Measurements from ENCODE around the gene MAPK8IP3. TPM values are rescaled to one million over a fixed set of nuclear protein-coding genes. Genes with fewer than 3 reads are reported as not detected.

MAPK8IP3 gene
- polyA plus RNA-seq, 2 donors: 21.6 to 73.8 TPM

DNA sequence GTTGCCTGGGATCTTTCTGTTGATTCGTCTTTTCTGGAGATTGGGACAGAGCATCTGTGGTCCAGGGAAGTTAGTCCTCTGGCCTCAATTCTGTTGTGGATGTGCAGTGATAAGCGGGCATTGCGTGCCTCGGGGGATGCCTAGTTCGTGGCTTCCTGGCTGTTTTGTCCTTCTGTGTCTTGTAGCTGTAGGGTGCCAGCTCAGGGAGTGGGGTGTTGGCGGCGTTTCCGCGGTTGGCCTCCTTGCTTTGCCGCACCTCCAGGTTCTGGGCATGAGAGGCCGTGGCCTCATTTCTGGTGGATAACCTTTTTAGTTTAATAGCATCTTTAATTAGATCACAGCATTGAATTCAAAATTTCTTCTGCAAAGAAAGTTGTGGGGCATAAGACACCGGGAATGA, 29.3 kb upstream of the MAPK8IP3 start:
- Histone ChIP-seq H3K4me3 (ENCODE audit: low read depth in 1 of 2, low read length in 2 of 2) (no peak overlapping the region), H3K9me3 (ENCODE audit: control insufficient read depth in 2 of 2, insufficient read depth in 1 of 2, low read depth in 1 of 2, low read length in 1 of 2) (no peaks in the 10 kb centered on the region), H3K27me3 (ENCODE audit: control insufficient read depth in 1 of 2, insufficient read depth in 2 of 2, low read length in 2 of 2) (no peaks in the 10 kb centered on the region), H3K4me1 (ENCODE audit: control insufficient read depth in 2 of 2, insufficient read depth in 2 of 2, low read length in 1 of 2) (peaks cover 2 to 3% of the 10 kb centered on the region in 2 donors), H3K36me3 (ENCODE audit: control insufficient read depth in 2 of 2, insufficient read depth in 2 of 2, low read length in 1 of 2) (peaks cover 7 to 35% of the 10 kb centered on the region in 2 donors), H3K27ac (ENCODE audit: low read depth in 2 of 2, low read length in 1 of 2) (no peak overlapping the region)
- 89 to 93% methylated on average over 12 of the region's 12 CpGs for WGBS, 2 donors

- H3K4me1 ChIP-seq (ENCODE audit: control insufficient read depth in 2 of 2, insufficient read depth in 2 of 2, low read length in 1 of 2): peaks cover 2 to 3% of the 10 kb centered on the region in 2 donors
- WGBS, 2 donors: 85 to 87% methylated on average over 18 of the region's 18 CpGs
- no peaks in the 10 kb centered on the region for H3K27me3 ChIP-seq (ENCODE audit: control insufficient read depth in 1 of 2, insufficient read depth in 2 of 2, low read length in 2 of 2)
- peak overlapping the region in 1 of 2 donors; percentile 16 for H3K27ac ChIP-seq (ENCODE audit: low read depth in 2 of 2, low read length in 1 of 2)
- H3K9me3 ChIP-seq (ENCODE audit: control insufficient read depth in 2 of 2, insufficient read depth in 1 of 2, low read depth in 1 of 2, low read length in 1 of 2): no peaks in the 10 kb centered on the region
- no peak overlapping the region for H3K4me3 ChIP-seq (ENCODE audit: low read depth in 1 of 2, low read length in 2 of 2)
- peaks cover 6 to 29% of the 10 kb centered on the region in 2 donors for H3K36me3 ChIP-seq (ENCODE audit: control insufficient read depth in 2 of 2, insufficient read depth in 2 of 2, low read length in 1 of 2)
Observed at GRCh38 chr16:1677339-1677738, 28.7 kb upstream of the MAPK8IP3 start.

- 0 to 1% methylated on average over 44 to 79 of the region's 79 CpGs for WGBS, 2 donors
- Histone ChIP-seq H3K27me3 (ENCODE audit: control insufficient read depth in 1 of 2, insufficient read depth in 2 of 2, low read length in 2 of 2) (no peaks in the 10 kb centered on the region), H3K9me3 (ENCODE audit: control insufficient read depth in 2 of 2, insufficient read depth in 1 of 2, low read depth in 1 of 2, low read length in 1 of 2) (no peaks in the 10 kb centered on the region), H3K4me1 (ENCODE audit: control insufficient read depth in 2 of 2, insufficient read depth in 2 of 2, low read length in 1 of 2) (peaks cover 2 to 3% of the 10 kb centered on the region in 2 donors), H3K36me3 (ENCODE audit: control insufficient read depth in 2 of 2, insufficient read depth in 2 of 2, low read length in 1 of 2) (peaks cover 6 to 23% of the 10 kb centered on the region in 2 donors), H3K27ac (ENCODE audit: low read depth in 2 of 2, low read length in 1 of 2) (peak within 1 kb of the TSS; percentile 76 to 82), H3K4me3 (ENCODE audit: low read depth in 1 of 2, low read length in 2 of 2) (peak within 1 kb of the TSS; percentile 60 to 80)
Observed at GRCh38 chr16:1677942-1678499, 28.0 kb upstream of the MAPK8IP3 start, which contains the start of gene JPT2. Gene JPT2, plus strand, starts transcription at chr16:1678279. Its CDS starts 34 bp downstream, at chr16:1678313.

DNA sequence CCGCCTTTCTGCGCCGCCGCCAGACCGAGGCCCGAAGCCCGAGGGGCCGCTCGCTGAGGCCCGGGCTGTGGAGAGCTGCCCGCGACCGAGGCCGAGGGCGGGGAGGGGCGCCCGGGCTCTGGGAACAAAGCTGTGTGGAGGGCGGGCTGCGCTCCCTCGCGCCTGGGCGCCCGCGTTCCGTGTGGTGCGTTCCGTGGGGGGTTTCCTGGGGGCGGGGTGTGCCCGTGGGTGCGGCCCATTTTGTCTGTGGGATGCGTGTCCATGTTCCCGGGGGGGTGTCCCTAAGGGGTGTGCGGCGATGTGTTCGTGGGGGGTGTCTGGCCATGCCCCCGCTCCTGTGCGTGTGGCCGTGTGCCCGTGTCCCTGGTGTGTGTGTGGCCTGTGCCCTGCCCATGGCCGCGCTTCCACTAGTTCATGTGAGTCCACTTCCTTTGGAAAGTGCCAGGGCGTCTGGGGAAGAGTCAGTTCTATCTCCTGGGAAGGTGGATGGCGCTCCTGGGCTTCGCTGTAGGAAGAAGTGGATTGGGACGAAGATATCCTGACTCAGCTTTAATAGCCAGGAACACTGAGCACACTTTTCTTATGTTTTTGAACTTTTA, 27.4 kb upstream of the MAPK8IP3 start:
- H3K27ac ChIP-seq (ENCODE audit: low read depth in 2 of 2, low read length in 1 of 2): peak overlapping the region; percentile 76 to 82
- WGBS, 2 donors: 1% methylated on average over 45 of the region's 45 CpGs
- H3K4me3 ChIP-seq (ENCODE audit: low read depth in 1 of 2, low read length in 2 of 2): peak overlapping the region; percentile 60 to 80
- H3K9me3 ChIP-seq (ENCODE audit: control insufficient read depth in 2 of 2, insufficient read depth in 1 of 2, low read depth in 1 of 2, low read length in 1 of 2): no peaks in the 10 kb centered on the region
- H3K36me3 ChIP-seq (ENCODE audit: control insufficient read depth in 2 of 2, insufficient read depth in 2 of 2, low read length in 1 of 2): peaks cover 6 to 20% of the 10 kb centered on the region in 2 donors
- H3K4me1 ChIP-seq (ENCODE audit: control insufficient read depth in 2 of 2, insufficient read depth in 2 of 2, low read length in 1 of 2): peaks cover 2 to 3% of the 10 kb centered on the region in 2 donors
- no peaks in the 10 kb centered on the region for H3K27me3 ChIP-seq (ENCODE audit: control insufficient read depth in 1 of 2, insufficient read depth in 2 of 2, low read length in 2 of 2)

DNA sequence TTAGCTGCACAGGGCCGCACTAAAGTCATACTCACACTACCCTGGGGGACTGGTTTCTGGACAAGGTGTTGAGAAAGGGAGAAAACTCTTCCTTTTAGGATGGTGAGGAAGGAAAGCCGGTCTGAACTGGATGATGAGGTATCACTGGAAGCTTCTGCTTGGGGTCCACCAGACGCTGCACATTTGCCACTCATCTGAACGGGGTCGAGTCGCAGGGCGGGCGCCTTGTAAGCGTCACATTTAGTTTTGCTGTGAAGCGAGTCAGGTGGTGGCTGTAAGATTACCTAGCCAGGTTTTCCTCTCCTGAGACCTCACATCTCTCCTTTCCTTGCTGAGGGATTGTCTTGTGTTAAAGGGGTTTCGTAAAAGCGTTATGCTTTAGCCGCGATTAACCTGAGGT, 25.6 kb upstream of the MAPK8IP3 start:
- no peaks in the 10 kb centered on the region for H3K27me3 ChIP-seq (ENCODE audit: control insufficient read depth in 1 of 2, insufficient read depth in 2 of 2, low read length in 2 of 2)
- H3K4me1 ChIP-seq (ENCODE audit: control insufficient read depth in 2 of 2, insufficient read depth in 2 of 2, low read length in 1 of 2): peaks cover 2 to 3% of the 10 kb centered on the region in 2 donors
- no peak overlapping the region for H3K4me3 ChIP-seq (ENCODE audit: low read depth in 1 of 2, low read length in 2 of 2)
- no peaks in the 10 kb centered on the region for H3K9me3 ChIP-seq (ENCODE audit: control insufficient read depth in 2 of 2, insufficient read depth in 1 of 2, low read depth in 1 of 2, low read length in 1 of 2)
- 87 to 90% methylated on average over 14 of the region's 14 CpGs for WGBS, 2 donors
- H3K36me3 ChIP-seq (ENCODE audit: control insufficient read depth in 2 of 2, insufficient read depth in 2 of 2, low read length in 1 of 2): peaks cover 0 to 6% of the 10 kb centered on the region in 2 donors
- no peak overlapping the region for H3K27ac ChIP-seq (ENCODE audit: low read depth in 2 of 2, low read length in 1 of 2)

DNA sequence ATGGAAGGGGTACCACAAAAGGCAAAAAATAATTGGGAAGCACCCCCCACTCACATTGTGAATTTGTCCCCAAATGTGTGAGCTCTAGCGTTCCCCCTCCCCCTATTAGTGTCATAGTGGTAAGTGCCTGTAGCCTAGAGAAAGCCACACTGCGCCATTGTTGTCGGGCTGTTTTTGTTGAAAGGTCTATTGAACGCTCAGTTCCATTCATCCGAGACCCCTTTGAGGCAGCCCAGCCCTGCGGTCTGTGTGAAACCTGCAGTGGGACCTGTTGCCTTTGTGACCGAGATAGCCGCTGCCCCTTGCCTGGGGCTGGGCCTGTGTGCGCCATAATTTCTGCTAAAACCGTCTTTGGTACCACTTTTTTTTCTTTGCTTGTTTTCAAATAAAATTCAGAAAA, 25.0 kb upstream of the MAPK8IP3 start:
- H3K27me3 ChIP-seq (ENCODE audit: control insufficient read depth in 1 of 2, insufficient read depth in 2 of 2, low read length in 2 of 2): no peaks in the 10 kb centered on the region
- H3K9me3 ChIP-seq (ENCODE audit: control insufficient read depth in 2 of 2, insufficient read depth in 1 of 2, low read depth in 1 of 2, low read length in 1 of 2): no peaks in the 10 kb centered on the region
- H3K4me1 ChIP-seq (ENCODE audit: control insufficient read depth in 2 of 2, insufficient read depth in 2 of 2, low read length in 1 of 2): peaks cover 2 to 3% of the 10 kb centered on the region in 2 donors
- H3K4me3 ChIP-seq (ENCODE audit: low read depth in 1 of 2, low read length in 2 of 2): no peak overlapping the region
- no peak overlapping the region for H3K27ac ChIP-seq (ENCODE audit: low read depth in 2 of 2, low read length in 1 of 2)
- H3K36me3 ChIP-seq (ENCODE audit: control insufficient read depth in 2 of 2, insufficient read depth in 2 of 2, low read length in 1 of 2): peaks cover 0 to 3% of the 10 kb centered on the region in 2 donors
- WGBS, 2 donors: 86 to 88% methylated on average over 10 of the region's 10 CpGs

- H3K4me1 ChIP-seq (ENCODE audit: control insufficient read depth in 2 of 2, insufficient read depth in 2 of 2, low read length in 1 of 2): peaks cover 0 to 2% of the 10 kb centered on the region in 2 donors
- H3K27me3 ChIP-seq (ENCODE audit: control insufficient read depth in 1 of 2, insufficient read depth in 2 of 2, low read length in 2 of 2): no peaks in the 10 kb centered on the region
- peaks cover 6 to 22% of the 10 kb centered on the region in 2 donors for H3K36me3 ChIP-seq (ENCODE audit: control insufficient read depth in 2 of 2, insufficient read depth in 2 of 2, low read length in 1 of 2)
- H3K27ac ChIP-seq (ENCODE audit: low read depth in 2 of 2, low read length in 1 of 2): peak overlapping the region; percentile 49 to 60
- 72 to 73% methylated on average over 17 of the region's 17 CpGs for WGBS, 2 donors
- no peaks in the 10 kb centered on the region for H3K9me3 ChIP-seq (ENCODE audit: control insufficient read depth in 2 of 2, insufficient read depth in 1 of 2, low read depth in 1 of 2, low read length in 1 of 2)
- no peak overlapping the region for H3K4me3 ChIP-seq (ENCODE audit: low read depth in 1 of 2, low read length in 2 of 2)
Observed at GRCh38 chr16:1687427-1688316, 18.3 kb upstream of the MAPK8IP3 start.

- 65 to 74% methylated on average over 10 of the region's 10 CpGs for whole genome bisulfite sequencing, 2 donors
- Histone ChIP-seq H3K27me3 (ENCODE audit: control insufficient read depth in 1 of 2, insufficient read depth in 2 of 2, low read length in 2 of 2) (no peaks in the 10 kb centered on the region), H3K27ac (ENCODE audit: low read depth in 2 of 2, low read length in 1 of 2) (peak overlapping the region; percentile 4 to 58), H3K9me3 (ENCODE audit: control insufficient read depth in 2 of 2, insufficient read depth in 1 of 2, low read depth in 1 of 2, low read length in 1 of 2) (no peaks in the 10 kb centered on the region), H3K36me3 (ENCODE audit: control insufficient read depth in 2 of 2, insufficient read depth in 2 of 2, low read length in 1 of 2) (peaks cover 6 to 25% of the 10 kb centered on the region in 2 donors), H3K4me1 (ENCODE audit: control insufficient read depth in 2 of 2, insufficient read depth in 2 of 2, low read length in 1 of 2) (peaks cover 0 to 2% of the 10 kb centered on the region in 2 donors), H3K4me3 (ENCODE audit: low read depth in 1 of 2, low read length in 2 of 2) (no peak overlapping the region)
Observed at GRCh38 chr16:1688807-1689560, 17.0 kb upstream of the MAPK8IP3 start.

DNA sequence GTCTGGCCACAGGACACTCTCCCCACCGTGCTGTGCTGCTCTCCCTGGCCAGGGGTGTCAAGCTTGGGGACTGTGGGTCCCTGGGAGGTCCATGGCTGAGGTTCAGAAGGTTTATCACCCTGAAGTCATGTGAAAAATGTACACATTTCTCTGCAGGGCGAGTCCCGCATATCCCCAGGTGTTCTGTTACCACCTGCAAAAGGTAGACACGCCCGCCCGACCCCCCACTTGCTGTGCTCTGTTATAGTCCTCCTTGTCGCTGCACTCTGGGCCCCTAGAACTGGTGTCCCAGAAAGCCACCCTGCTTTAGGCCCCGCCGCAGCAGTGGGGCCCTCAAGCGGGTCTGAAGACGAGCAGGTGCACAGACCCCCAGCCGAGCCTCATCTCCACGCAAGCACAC, 16.1 kb upstream of the MAPK8IP3 start:
- WGBS, 2 donors: 78 to 79% methylated on average over 13 of the region's 13 CpGs
- peaks cover 6 to 25% of the 10 kb centered on the region in 2 donors for H3K36me3 ChIP-seq (ENCODE audit: control insufficient read depth in 2 of 2, insufficient read depth in 2 of 2, low read length in 1 of 2)

More for the DNA sequence above, 16.1 kb upstream of the MAPK8IP3 start:
- Histone ChIP-seq H3K9me3 (ENCODE audit: control insufficient read depth in 2 of 2, insufficient read depth in 1 of 2, low read depth in 1 of 2, low read length in 1 of 2) (no peaks in the 10 kb centered on the region), H3K27ac (ENCODE audit: low read depth in 2 of 2, low read length in 1 of 2) (peak overlapping the region; percentile 4 to 58), H3K4me3 (ENCODE audit: low read depth in 1 of 2, low read length in 2 of 2) (no peak overlapping the region), H3K27me3 (ENCODE audit: control insufficient read depth in 1 of 2, insufficient read depth in 2 of 2, low read length in 2 of 2) (no peaks in the 10 kb centered on the region), H3K4me1 (ENCODE audit: control insufficient read depth in 2 of 2, insufficient read depth in 2 of 2, low read length in 1 of 2) (peaks cover 0 to 2% of the 10 kb centered on the region in 2 donors)

All from esophagus (tissue), 2 donors.